HepG2 (cell line): ENCODE measurements around the gene WDR82. TPM values are rescaled to one million over a fixed set of nuclear protein-coding genes. Genes with fewer than 3 reads are reported as not detected.

Experiments used
- ATF7-NPFF ChIP-seq: sonication (generic); formaldehyde crosslinking; IDR thresholded peaks from 2 replicates; pipeline ENCODE4 v1.8.1; 2023; ENCODE audit warnings: mild to moderate bottlenecking, low read depth, missing genetic modification reagents, moderate library complexity
- MLX ChIP-seq: IDR thresholded peaks from 2 replicates; pipeline ENCODE4 v1.6.1; 2016
- MTF2 ChIP-seq: sonication (generic); formaldehyde crosslinking; IDR thresholded peaks from 2 replicates; pipeline ENCODE4 v1.5.0; 2020; ENCODE audit warnings: missing genetic modification reagents, borderline replicate concordance
- PRMT3 ChIP-seq: sonication (generic); formaldehyde crosslinking; IDR thresholded peaks from 2 replicates; pipeline ENCODE4 v1.8.1; 2022; ENCODE audit warnings: low read depth, mild to moderate bottlenecking, moderate library complexity, missing genetic modification reagents, borderline replicate concordance
- SYNCRIP ChIP-seq: fragments of 200-400 bp; formaldehyde crosslinking; IDR thresholded peaks from 2 replicates; pipeline ENCODE4 v1.6.1; 2018; ENCODE audit warnings: mild to moderate bottlenecking, low read depth, low read length; ENCODE audit not compliant: insufficient read depth
- U2AF1 ChIP-seq: fragments of 200-400 bp; formaldehyde crosslinking; optimal IDR thresholded peaks from 2 replicates; pipeline ENCODE3; 2017; ENCODE audit warnings: mild to moderate bottlenecking, low read depth, low read length
- ZBTB4 ChIP-seq: sonication (generic); formaldehyde crosslinking; IDR thresholded peaks from 2 replicates; pipeline ENCODE4 v1.4.0; 2020; ENCODE audit warnings: missing genetic modification reagents, mild to moderate bottlenecking, borderline replicate concordance
- ZNF430 ChIP-seq: sonication (generic); formaldehyde crosslinking; IDR thresholded peaks from 2 replicates; pipeline ENCODE4 v1.9.0; 2021; ENCODE audit warnings: mild to moderate bottlenecking, missing genetic modification reagents
- polyA plus RNA-seq, 8 experiments: library from polyadenylated mRNA; depleted of rRNA in 3 of 8; stranded (reverse) in 7 of 8; unstranded in 1 of 8; fragments of >200 nt; fragmentation: Illumina TruSeq in 4 of 8; extraction: Trizol in 4 of 8; gene quantifications; 2 replicates each; pipeline versions ENCODE4 v1.2.1 to v1.2.3, GENCODE V29; 2011 to 2016; ENCODE audit warnings: low read depth in 4 of 8, missing spikeins in 1 of 8, mixed read lengths in 1 of 8; ENCODE audit not compliant: insufficient read depth in 1 of 8
- total RNA-seq, 5 experiments: library from RNA; depleted of rRNA; stranded (reverse); fragments of >200 nt; fragmentation: Illumina TruSeq; extraction: Trizol; gene quantifications; 2 replicates each; pipeline ENCODE4 v1.2.3, GENCODE V29; 2016; ENCODE audit warnings: low read depth in 1 of 5
- TF ChIP-seq, protein P1 (sequence below): sonication (generic); formaldehyde crosslinking; IDR thresholded peaks from 2 replicates; pipeline ENCODE4 v1.4.0; 2020; ENCODE audit warnings: mild to moderate bottlenecking, missing genetic modification reagents
- TF ChIP-seq, protein P2 (sequence below): sonication (generic); formaldehyde crosslinking; IDR thresholded peaks from 2 replicates; pipeline ENCODE4 v1.4.0; 2020; ENCODE audit warnings: mild to moderate bottlenecking, missing genetic modification reagents
- TF ChIP-seq, protein P3 (sequence below): sonication (generic); formaldehyde crosslinking; IDR thresholded peaks from 2 replicates; pipeline ENCODE4 v1.4.0; 2020; ENCODE audit warnings: missing genetic modification reagents
- TF ChIP-seq, protein P4 (sequence below): sonication (generic); formaldehyde crosslinking; IDR thresholded peaks from 2 replicates; pipeline ENCODE4 v1.4.0; 2020; ENCODE audit warnings: missing genetic modification reagents; ENCODE audit errors: not compliant biosample characterization

WDR82 gene
- total and polyA plus RNA-seq, 2 of the 13 experiments (the other 11 are each of a cell fraction or from before 2014, with no cell fraction given) = 39.1 to 59.5 TPM

DNA sequence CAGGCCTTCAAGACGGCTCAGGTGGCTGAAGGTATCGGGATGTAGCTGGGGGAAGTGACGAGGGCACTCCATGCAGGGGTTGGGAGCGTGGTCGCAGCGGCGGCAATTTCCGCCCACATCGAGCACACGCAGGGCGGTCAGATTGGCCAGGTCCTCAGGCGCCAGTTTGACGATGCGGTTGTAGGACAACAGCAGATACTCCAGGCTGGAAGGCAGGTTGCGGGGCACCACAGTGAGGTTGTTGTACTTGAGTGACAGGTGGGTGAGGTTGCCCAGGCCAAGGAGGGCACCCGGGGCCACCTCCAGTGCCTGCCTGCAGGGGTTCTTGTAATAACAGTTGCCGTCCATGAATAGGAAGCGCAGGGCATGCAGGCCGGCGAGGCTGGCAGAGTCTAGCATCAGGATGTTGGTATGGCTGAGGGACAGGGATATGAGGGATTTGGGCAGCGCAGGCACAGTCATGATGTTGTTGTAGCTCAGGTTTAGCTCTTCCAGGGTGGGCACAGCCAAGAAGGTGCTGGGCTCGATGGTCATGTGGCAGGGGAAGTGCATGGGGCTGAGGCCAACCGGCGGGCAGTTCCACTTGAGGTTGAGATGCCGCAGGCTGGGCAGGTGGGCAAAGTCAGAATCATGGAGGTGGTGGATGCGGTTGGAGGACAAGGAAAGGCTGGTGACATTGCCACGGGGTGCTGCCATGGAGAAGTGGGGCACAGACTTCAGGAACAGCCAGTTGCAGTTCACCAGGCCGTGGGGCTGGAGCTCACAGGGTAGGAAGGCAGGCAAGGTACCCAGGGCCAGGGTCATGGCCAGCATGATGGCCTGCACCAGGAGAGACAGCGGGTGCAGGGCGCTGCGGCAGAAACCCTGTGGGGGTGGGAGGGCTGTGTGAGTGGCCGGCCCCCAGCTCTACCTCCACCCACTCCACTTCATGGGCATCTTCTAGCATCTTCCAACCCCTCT lies 54.7 kb downstream of the WDR82 start (continued):
- TF ChIP-seq, protein P1, sequence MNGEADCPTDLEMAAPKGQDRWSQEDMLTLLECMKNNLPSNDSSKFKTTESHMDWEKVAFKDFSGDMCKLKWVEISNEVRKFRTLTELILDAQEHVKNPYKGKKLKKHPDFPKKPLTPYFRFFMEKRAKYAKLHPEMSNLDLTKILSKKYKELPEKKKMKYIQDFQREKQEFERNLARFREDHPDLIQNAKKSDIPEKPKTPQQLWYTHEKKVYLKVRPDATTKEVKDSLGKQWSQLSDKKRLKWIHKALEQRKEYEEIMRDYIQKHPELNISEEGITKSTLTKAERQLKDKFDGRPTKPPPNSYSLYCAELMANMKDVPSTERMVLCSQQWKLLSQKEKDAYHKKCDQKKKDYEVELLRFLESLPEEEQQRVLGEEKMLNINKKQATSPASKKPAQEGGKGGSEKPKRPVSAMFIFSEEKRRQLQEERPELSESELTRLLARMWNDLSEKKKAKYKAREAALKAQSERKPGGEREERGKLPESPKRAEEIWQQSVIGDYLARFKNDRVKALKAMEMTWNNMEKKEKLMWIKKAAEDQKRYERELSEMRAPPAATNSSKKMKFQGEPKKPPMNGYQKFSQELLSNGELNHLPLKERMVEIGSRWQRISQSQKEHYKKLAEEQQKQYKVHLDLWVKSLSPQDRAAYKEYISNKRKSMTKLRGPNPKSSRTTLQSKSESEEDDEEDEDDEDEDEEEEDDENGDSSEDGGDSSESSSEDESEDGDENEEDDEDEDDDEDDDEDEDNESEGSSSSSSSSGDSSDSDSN (CRISPR knock-in tag) = no peak
- TF ChIP-seq, protein P2, sequence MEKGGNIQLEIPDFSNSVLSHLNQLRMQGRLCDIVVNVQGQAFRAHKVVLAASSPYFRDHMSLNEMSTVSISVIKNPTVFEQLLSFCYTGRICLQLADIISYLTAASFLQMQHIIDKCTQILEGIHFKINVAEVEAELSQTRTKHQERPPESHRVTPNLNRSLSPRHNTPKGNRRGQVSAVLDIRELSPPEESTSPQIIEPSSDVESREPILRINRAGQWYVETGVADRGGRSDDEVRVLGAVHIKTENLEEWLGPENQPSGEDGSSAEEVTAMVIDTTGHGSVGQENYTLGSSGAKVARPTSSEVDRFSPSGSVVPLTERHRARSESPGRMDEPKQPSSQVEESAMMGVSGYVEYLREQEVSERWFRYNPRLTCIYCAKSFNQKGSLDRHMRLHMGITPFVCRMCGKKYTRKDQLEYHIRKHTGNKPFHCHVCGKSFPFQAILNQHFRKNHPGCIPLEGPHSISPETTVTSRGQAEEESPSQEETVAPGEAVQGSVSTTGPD (CRISPR knock-in tag) = no peak
- TF ChIP-seq U2AF1 = no peak
- TF ChIP-seq MTF2 = no peak
- TF ChIP-seq SYNCRIP = no peak
- TF ChIP-seq, protein P3, sequence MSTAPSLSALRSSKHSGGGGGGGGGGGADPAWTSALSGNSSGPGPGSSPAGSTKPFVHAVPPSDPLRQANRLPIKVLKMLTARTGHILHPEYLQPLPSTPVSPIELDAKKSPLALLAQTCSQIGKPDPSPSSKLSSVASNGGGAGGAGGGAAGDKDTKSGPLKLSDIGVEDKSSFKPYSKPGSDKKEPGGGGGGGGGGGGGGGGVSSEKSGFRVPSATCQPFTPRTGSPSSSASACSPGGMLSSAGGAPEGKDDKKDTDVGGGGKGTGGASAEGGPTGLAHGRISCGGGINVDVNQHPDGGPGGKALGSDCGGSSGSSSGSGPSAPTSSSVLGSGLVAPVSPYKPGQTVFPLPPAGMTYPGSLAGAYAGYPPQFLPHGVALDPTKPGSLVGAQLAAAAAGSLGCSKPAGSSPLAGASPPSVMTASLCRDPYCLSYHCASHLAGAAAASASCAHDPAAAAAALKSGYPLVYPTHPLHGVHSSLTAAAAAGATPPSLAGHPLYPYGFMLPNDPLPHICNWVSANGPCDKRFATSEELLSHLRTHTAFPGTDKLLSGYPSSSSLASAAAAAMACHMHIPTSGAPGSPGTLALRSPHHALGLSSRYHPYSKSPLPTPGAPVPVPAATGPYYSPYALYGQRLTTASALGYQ (CRISPR knock-in tag) = no peak
- TF ChIP-seq ATF7-NPFF = no peak
- no peak for TF ChIP-seq MLX (CRISPR knock-in tag)
- no peak for TF ChIP-seq ZBTB4
- TF ChIP-seq ZNF430 (CRISPR knock-in tag) = no peak
- TF ChIP-seq, protein P4, sequence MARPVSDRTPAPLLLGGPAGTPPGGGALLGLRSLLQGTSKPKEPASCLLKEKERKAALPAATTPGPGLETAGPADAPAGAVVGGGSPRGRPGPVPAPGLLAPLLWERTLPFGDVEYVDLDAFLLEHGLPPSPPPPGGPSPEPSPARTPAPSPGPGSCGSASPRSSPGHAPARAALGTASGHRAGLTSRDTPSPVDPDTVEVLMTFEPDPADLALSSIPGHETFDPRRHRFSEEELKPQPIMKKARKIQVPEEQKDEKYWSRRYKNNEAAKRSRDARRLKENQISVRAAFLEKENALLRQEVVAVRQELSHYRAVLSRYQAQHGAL = no peak
- no peak for TF ChIP-seq PRMT3 (CRISPR knock-in tag)
